Cardiac muscle cell (in vitro differentiated cells and primary cell): ENCODE measurements around the gene ALKBH2. TPM values are rescaled to one million over a fixed set of nuclear protein-coding genes. Genes with fewer than 3 reads are reported as not detected.

Experiments
- DNase-seq, 2 donors: peaks; one replicate each; pipeline versions ENCODE4 v3.0.0 to v3.0.0-alpha.2; 2010 to 2017; ENCODE audit warnings: low read depth in 1 of 2, low spot score in 1 of 2
- H3K27ac ChIP-seq: fragments of 200-600 bp; sonication (generic); 2 replicates; pipeline ENCODE4 v1.5.1; 2016
- H3K27me3 ChIP-seq: fragments of 200-600 bp; sonication (generic); 2 replicates; pipeline ENCODE4 v1.6.0; 2016; ENCODE audit warnings: control low read depth
- H3K36me3 ChIP-seq: fragments of 200-600 bp; sonication (generic); 2 replicates; pipeline ENCODE4 v1.5.1; 2016; ENCODE audit warnings: control low read depth
- H3K4me1 ChIP-seq: fragments of 200-600 bp; sonication (generic); 2 replicates; pipeline ENCODE4 v1.8.1; 2017; ENCODE audit warnings: low read depth, mild to moderate bottlenecking, mixed run types
- H3K4me3 ChIP-seq: fragments of 200-600 bp; sonication (generic); 2 replicates; pipeline ENCODE4 v1.5.1; 2016; ENCODE audit warnings: mild to moderate bottlenecking
- H3K9me3 ChIP-seq: fragments of 200-600 bp; sonication (generic); 2 replicates; pipeline ENCODE4 v1.5.1; 2017; ENCODE audit warnings: low read depth, mild to moderate bottlenecking, control low read depth
- polyA plus RNA-seq: library from polyadenylated mRNA; unstranded; fragments of >200 nt; fragmentation: Nextera tagmentation; extraction: Ambion mirVana; gene quantifications from 2 replicates; pipeline ENCODE4 v1.2.1, GENCODE V29; 2016
- total RNA-seq: library from RNA; depleted of rRNA; stranded (reverse); fragments of >200 nt; gene quantifications from 2 replicates; pipeline ENCODE4 v1.2.3, GENCODE V29; 2016
- TF ChIP-seq, protein P1 (sequence below): IDR thresholded peaks from 2 replicates; pipeline ENCODE4 v1.5.1; 2012; ENCODE audit warnings: low read depth, mild to moderate bottlenecking, low read length

Gene ALKBH2
- total and polyA plus RNA-seq, 2 experiments from 2014 or later: 32.7 to 46.6 TPM

DNA sequence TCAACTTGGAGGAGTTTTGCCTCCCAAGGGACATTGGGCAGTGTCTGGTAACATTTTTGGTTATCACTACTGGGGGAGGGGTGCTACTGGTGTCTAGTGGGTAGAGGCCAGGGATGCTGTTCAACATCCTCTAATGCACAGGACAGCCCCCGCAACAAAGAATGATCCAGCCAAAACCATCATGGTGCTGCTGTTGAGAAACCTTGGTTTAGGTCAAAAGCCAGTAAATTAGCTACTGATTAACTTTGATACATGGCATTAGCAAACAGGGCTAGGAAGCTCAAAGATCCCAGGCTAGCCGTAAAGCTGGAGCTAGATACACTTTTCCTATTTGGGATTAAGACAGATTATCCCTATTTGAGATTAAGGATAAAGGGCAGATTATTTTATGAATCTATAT is 8.8 kb downstream of the ALKBH2 start:
- Histone ChIP-seq H3K27me3 (no peaks in the 10 kb centered on the region), H3K4me1 (no peaks in the 10 kb centered on the region), H3K36me3 (peaks cover 67% of the 10 kb centered on the region), H3K4me3 (no peak overlapping the region), H3K27ac (no peak overlapping the region), H3K9me3 (no peaks in the 10 kb centered on the region)
- TF ChIP-seq, protein P1, sequence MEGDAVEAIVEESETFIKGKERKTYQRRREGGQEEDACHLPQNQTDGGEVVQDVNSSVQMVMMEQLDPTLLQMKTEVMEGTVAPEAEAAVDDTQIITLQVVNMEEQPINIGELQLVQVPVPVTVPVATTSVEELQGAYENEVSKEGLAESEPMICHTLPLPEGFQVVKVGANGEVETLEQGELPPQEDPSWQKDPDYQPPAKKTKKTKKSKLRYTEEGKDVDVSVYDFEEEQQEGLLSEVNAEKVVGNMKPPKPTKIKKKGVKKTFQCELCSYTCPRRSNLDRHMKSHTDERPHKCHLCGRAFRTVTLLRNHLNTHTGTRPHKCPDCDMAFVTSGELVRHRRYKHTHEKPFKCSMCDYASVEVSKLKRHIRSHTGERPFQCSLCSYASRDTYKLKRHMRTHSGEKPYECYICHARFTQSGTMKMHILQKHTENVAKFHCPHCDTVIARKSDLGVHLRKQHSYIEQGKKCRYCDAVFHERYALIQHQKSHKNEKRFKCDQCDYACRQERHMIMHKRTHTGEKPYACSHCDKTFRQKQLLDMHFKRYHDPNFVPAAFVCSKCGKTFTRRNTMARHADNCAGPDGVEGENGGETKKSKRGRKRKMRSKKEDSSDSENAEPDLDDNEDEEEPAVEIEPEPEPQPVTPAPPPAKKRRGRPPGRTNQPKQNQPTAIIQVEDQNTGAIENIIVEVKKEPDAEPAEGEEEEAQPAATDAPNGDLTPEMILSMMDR: no peak
- DNase-seq: no peak

DNA sequence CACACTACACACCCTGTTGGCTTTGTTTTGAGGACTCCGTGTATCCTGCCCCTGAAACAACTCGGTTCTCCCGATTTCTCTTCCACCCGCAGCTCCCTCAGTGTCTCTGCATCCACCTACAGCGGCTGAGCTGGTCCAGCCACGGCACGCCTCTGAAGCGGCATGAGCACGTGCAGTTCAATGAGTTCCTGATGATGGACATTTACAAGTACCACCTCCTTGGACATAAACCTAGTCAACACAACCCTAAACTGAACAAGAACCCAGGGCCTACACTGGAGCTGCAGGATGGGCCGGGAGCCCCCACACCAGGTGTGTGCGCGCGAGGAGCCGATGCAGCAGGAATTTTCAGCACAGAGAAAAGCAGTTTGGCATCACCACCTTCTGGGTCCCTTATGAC is 10.5 kb downstream of the ALKBH2 start:
- no peak overlapping the region for H3K4me3 ChIP-seq
- TF ChIP-seq, protein P1: no peak
- H3K27ac ChIP-seq: no peak overlapping the region
- no peaks in the 10 kb centered on the region for H3K27me3 ChIP-seq
- H3K36me3 ChIP-seq: peaks cover 66% of the 10 kb centered on the region
- DNase-seq: no peak
- no peaks in the 10 kb centered on the region for H3K4me1 ChIP-seq
- no peaks in the 10 kb centered on the region for H3K9me3 ChIP-seq

DNA sequence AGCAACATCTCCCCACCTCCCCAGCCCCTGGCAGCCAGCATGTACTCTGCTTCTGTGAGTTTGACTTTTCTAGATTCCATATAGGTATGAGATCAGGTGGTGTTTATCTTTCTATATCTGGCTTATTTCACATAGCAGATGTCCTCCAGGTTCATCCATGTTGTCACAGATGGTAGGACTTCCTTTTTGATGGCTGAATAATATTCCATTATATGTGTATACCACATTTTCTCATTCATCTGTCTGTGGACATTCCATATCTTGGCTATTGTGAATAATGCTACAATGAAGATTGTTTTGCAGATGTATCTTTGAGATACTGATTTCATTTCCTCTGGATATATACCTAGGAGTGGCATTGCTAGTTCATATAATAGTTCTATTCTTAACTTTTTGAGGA is 18.4 kb downstream of the ALKBH2 start:
- no peaks in the 10 kb centered on the region for H3K4me1 ChIP-seq
- H3K36me3 ChIP-seq: peaks cover 36% of the 10 kb centered on the region
- no peaks in the 10 kb centered on the region for H3K27me3 ChIP-seq
- no peak overlapping the region for H3K4me3 ChIP-seq
- no peak for DNase-seq
- H3K9me3 ChIP-seq: no peaks in the 10 kb centered on the region
- H3K27ac ChIP-seq: no peak overlapping the region
- TF ChIP-seq, protein P1: no peak

DNA sequence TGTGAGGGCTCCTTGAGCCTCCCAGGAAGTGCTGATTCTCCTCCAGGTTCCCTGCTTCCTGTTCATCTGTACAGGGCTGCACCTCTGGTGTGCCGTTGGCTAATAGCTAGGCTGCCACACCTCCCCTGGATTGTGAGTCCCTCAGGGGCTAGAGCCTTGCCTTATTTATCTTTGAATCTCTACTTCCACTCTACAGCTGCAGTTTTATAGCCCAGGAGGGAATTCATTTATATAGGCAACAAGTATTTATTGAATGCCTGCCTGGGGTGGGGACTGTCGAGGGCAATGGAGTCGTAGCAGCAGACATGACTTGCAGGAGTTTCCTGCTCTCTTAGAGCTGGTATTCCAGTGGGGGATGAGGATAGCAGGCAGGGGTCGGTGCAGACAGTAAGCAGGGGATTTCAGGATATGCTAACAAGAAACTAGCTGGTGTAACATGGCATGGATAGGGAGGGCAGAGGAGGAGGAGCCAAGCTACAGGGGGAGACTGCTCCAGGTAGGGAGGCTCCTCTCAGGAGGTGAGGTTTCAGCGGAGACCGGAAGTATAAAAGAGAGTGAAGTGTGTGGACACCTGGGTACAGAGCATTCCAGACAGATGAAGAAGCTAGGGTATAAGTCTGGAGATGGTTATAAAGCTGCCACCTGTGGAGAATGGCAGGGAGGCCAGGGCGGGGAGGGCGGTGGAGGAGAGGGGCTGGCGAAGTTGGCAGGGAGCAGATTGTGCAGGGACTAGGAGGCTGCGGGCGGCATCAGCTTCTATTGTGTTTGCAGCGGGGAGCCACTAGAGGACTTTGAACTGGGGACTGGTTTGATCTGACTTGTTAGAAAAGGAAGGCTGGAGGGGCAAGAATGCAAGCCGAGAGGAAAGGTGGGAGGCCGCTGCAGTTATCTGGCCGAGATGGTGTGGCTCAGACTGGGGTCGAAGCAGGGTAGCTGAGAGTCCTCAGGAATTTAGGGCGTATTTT is 23.7 kb downstream of the ALKBH2 start:
- no peaks in the 10 kb centered on the region for H3K27me3 ChIP-seq
- TF ChIP-seq, protein P1: no peak
- H3K4me3 ChIP-seq: no peak overlapping the region
- no peaks in the 10 kb centered on the region for H3K9me3 ChIP-seq
- peak in 1 of 2 donors; percentile 1 for DNase-seq
- H3K27ac ChIP-seq: no peak overlapping the region
- no peaks in the 10 kb centered on the region for H3K4me1 ChIP-seq
- peaks cover 45% of the 10 kb centered on the region for H3K36me3 ChIP-seq

DNA sequence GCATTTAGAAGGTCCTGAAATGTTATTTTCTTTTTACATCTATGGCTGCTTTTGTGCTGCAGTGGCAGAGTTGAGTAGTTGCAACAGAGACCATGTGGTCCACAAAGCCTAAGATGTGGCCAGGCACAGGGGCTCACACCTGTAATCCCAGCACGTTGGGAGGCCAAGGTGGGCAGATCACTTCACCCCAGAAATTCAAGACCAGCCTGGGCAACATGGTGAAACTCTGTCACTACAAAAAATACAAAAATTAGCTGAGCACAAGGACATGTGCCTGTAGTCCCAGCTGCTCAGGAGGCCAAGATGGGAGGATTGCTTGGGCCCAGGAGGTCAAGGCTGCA is 27.4 kb downstream of the ALKBH2 start:
- no peak overlapping the region for H3K4me3 ChIP-seq
- H3K27ac ChIP-seq: no peak overlapping the region
- no peaks in the 10 kb centered on the region for H3K4me1 ChIP-seq
- no peaks in the 10 kb centered on the region for H3K9me3 ChIP-seq
- no peaks in the 10 kb centered on the region for H3K27me3 ChIP-seq
- peaks cover 21% of the 10 kb centered on the region for H3K36me3 ChIP-seq
- TF ChIP-seq, protein P1: no peak
- DNase-seq: no peak
